ENCODE measurements around the gene ATP9B. TPM values are rescaled to one million over a fixed set of nuclear protein-coding genes. Genes with fewer than 3 reads are reported as not detected.

ATP9B gene
- total RNA-seq, 1 donor from 2014 or later, result 10.8 TPM

- Histone ChIP-seq H3K27me3 (ENCODE audit: control insufficient read depth, insufficient read depth, low read length) (no peaks in the 10 kb centered on the region), H3K4me3 (ENCODE audit: low read depth, low read length) (no peak overlapping the region), H3K36me3 (ENCODE audit: control insufficient read depth, insufficient read depth, low read length) (peaks cover 1% of the 10 kb centered on the region)
- no peak for TF ChIP-seq CTCF (IDR thresholded peaks at IDR 0.05; ENCODE audit: insufficient read depth, low read length, severe bottlenecking)
- DNase-seq (ENCODE audit: low read depth) (no peak), FAIRE-seq (no peak)
These were observed 286.5 kb downstream of the ATP9B start for GRCh38 chr18:79355433-79356335.

GRCh38 chr18:79356435-79356834 lies 287.2 kb downstream of the ATP9B start:
- FAIRE-seq (peak; percentile 18), DNase-seq (ENCODE audit: low read depth) (no peak)
- Histone ChIP-seq H3K27me3 (ENCODE audit: control insufficient read depth, insufficient read depth, low read length) (no peaks in the 10 kb centered on the region), H3K4me3 (ENCODE audit: low read depth, low read length) (no peak overlapping the region), H3K36me3 (ENCODE audit: control insufficient read depth, insufficient read depth, low read length) (peaks cover 1% of the 10 kb centered on the region)
- no peak for TF ChIP-seq CTCF (IDR thresholded peaks at IDR 0.05; ENCODE audit: insufficient read depth, low read length, severe bottlenecking)

GRCh38 chr18:79360933-79361332 lies 291.7 kb downstream of the ATP9B start:
- no peaks in the 10 kb centered on the region for H3K36me3 ChIP-seq (ENCODE audit: control insufficient read depth, insufficient read depth, low read length)
- H3K4me3 ChIP-seq (ENCODE audit: low read depth, low read length), result no peak overlapping the region
- DNase-seq (ENCODE audit: low read depth), result no peak
- FAIRE-seq, result no peak
- no peaks in the 10 kb centered on the region for H3K27me3 ChIP-seq (ENCODE audit: control insufficient read depth, insufficient read depth, low read length)
- no peak for TF ChIP-seq CTCF (IDR thresholded peaks at IDR 0.05; ENCODE audit: insufficient read depth, low read length, severe bottlenecking)

GRCh38 chr18:79361766-79362522 lies 292.8 kb downstream of the ATP9B start:
- FAIRE-seq, result no peak
- no peak for TF ChIP-seq CTCF (IDR thresholded peaks at IDR 0.05; ENCODE audit: insufficient read depth, low read length, severe bottlenecking)

GRCh38 chr18:79365701-79366100 lies 296.5 kb downstream of the ATP9B start:
- Histone ChIP-seq H3K27me3 (ENCODE audit: control insufficient read depth, insufficient read depth, low read length) (no peaks in the 10 kb centered on the region), H3K4me3 (ENCODE audit: low read depth, low read length) (no peak overlapping the region), H3K36me3 (ENCODE audit: control insufficient read depth, insufficient read depth, low read length) (peaks cover 1% of the 10 kb centered on the region)
- DNase-seq (ENCODE audit: low read depth) (no peak), FAIRE-seq (peak; percentile 98)
- TF ChIP-seq CTCF (IDR thresholded peaks at IDR 0.05; ENCODE audit: insufficient read depth, low read length, severe bottlenecking), result no peak

More at GRCh38 chr18:79361766-79362522, 292.8 kb downstream of the ATP9B start:
- DNase-seq (ENCODE audit: low read depth), result peak; percentile 17
- Histone ChIP-seq H3K4me3 (ENCODE audit: low read depth, low read length) (no peak overlapping the region), H3K27me3 (ENCODE audit: control insufficient read depth, insufficient read depth, low read length) (no peaks in the 10 kb centered on the region), H3K36me3 (ENCODE audit: control insufficient read depth, insufficient read depth, low read length) (no peaks in the 10 kb centered on the region)
